OCI-LY1 (cell line): ENCODE results near the gene CNOT4.

ENCODE experiments used
- EZH2 ChIP-seq: fragments of 200-600 bp; sonication (generic), shearing (Covaris generic); IDR thresholded peaks from 2 replicates; pipeline ENCODE4 v1.8.0; 2017; ENCODE audit warnings: borderline replicate concordance, mixed run types, mild to moderate bottlenecking, antibody characterized with exemption, low read length, moderate library complexity, mixed read lengths
- TF ChIP-seq, protein P1 (sequence below): fragments of 200-600 bp; sonication (generic), shearing (Covaris generic); IDR thresholded peaks from 2 replicates; pipeline ENCODE4 v1.5.1; 2017; ENCODE audit warnings: mild to moderate bottlenecking, antibody characterized with exemption, low read length, moderate library complexity, mixed read lengths

- TF ChIP-seq, protein P1, sequence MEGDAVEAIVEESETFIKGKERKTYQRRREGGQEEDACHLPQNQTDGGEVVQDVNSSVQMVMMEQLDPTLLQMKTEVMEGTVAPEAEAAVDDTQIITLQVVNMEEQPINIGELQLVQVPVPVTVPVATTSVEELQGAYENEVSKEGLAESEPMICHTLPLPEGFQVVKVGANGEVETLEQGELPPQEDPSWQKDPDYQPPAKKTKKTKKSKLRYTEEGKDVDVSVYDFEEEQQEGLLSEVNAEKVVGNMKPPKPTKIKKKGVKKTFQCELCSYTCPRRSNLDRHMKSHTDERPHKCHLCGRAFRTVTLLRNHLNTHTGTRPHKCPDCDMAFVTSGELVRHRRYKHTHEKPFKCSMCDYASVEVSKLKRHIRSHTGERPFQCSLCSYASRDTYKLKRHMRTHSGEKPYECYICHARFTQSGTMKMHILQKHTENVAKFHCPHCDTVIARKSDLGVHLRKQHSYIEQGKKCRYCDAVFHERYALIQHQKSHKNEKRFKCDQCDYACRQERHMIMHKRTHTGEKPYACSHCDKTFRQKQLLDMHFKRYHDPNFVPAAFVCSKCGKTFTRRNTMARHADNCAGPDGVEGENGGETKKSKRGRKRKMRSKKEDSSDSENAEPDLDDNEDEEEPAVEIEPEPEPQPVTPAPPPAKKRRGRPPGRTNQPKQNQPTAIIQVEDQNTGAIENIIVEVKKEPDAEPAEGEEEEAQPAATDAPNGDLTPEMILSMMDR: no peak
- no peak for TF ChIP-seq EZH2
These were observed 140.5 kb downstream of the CNOT4 start for GRCh38 chr7:135369405-135369804.
